DND-41 (cell line): Measurements from ENCODE around the gene APMAP.

Source experiments
- ATAC-seq: fragments of 200-7000 bp; cut with Tn5 transposase; 3 replicates; pipeline ENCODE4 v1.9.1; 2021; ENCODE audit warnings: low read depth; ENCODE audit not compliant: insufficient read depth
- DNase-seq: peaks from one replicate; pipeline ENCODE4 v3.0.0-alpha.2; 2020
- H2AFZ ChIP-seq: 2 replicates; pipeline ENCODE4 v1.6.0; 2012; ENCODE audit warnings: low read depth, low read length
- H3K27ac ChIP-seq: 2 replicates; pipeline ENCODE4 v1.5.1; 2012; ENCODE audit warnings: low read length, inconsistent platforms
- H3K27me3 ChIP-seq: fragments of 200-600 bp; sonication (generic); 2 replicates; pipeline ENCODE4 v1.6.0; 2012; ENCODE audit warnings: low read length, mild to moderate bottlenecking, inconsistent platforms; ENCODE audit not compliant: insufficient read depth, poor library complexity
- H3K36me3 ChIP-seq: 2 replicates; pipeline ENCODE4 v1.5.1; 2012; ENCODE audit warnings: low read length, inconsistent platforms; ENCODE audit not compliant: insufficient read depth
- H3K4me1 ChIP-seq: 2 replicates; pipeline ENCODE4 v1.5.1; 2012; ENCODE audit warnings: mild to moderate bottlenecking, low read length; ENCODE audit not compliant: insufficient read depth
- H3K4me2 ChIP-seq: 2 replicates; pipeline ENCODE4 v1.6.0; 2012; ENCODE audit warnings: mild to moderate bottlenecking, moderate library complexity, low read length, inconsistent platforms; ENCODE audit not compliant: insufficient read depth
- H3K4me3 ChIP-seq, 2 experiments: fragments of 200-600 bp in 1 of 2; shearing (Covaris generic) in 1 of 2; 2 replicates each; pipeline ENCODE4 v1.5.1; 2012 to 2016; ENCODE audit warnings: inconsistent platforms in 2 of 2, low read length in 2 of 2, mild to moderate bottlenecking in 2 of 2, low read depth in 1 of 2, moderate library complexity in 1 of 2
- H3K79me2 ChIP-seq: 2 replicates; pipeline ENCODE4 v1.6.0; 2012; ENCODE audit warnings: low read length, inconsistent platforms; ENCODE audit not compliant: insufficient read depth
- H3K9ac ChIP-seq: 2 replicates; pipeline ENCODE4 v1.6.0; 2012; ENCODE audit warnings: low read depth, mild to moderate bottlenecking, inconsistent platforms, low read length, moderate library complexity
- H3K9me3 ChIP-seq: 2 replicates; pipeline ENCODE4 v1.5.1; 2012; ENCODE audit warnings: low read length, moderate library complexity, mild to moderate bottlenecking, inconsistent platforms; ENCODE audit not compliant: insufficient read depth, severe bottlenecking
- H4K20me1 ChIP-seq: 2 replicates; pipeline ENCODE4 v1.6.0; 2012; ENCODE audit warnings: low read length; ENCODE audit not compliant: insufficient read depth
- CTCF ChIP-seq: IDR thresholded peaks from 2 replicates; pipeline ENCODE4 v1.5.1; 2012; ENCODE audit warnings: borderline replicate concordance, low read length, moderate library complexity, mild to moderate bottlenecking; ENCODE audit not compliant: poor library complexity, severe bottlenecking; ENCODE audit errors: extremely low read depth
- EZH2 ChIP-seq: IDR thresholded peaks from 3 replicates; pipeline ENCODE4 v1.6.1; 2012; ENCODE audit warnings: borderline replicate concordance, low read depth, mild to moderate bottlenecking, moderate library complexity, low read length, inconsistent platforms; ENCODE audit not compliant: severe bottlenecking

The APMAP gene

GRCh38 chr20:25032065-25032477 lies 39.5 kb upstream of the APMAP start:
- Histone ChIP-seq H3K79me2 (peaks cover 39% of the 10 kb centered on the region), H3K4me3 (no peak overlapping the region), H4K20me1 (peaks cover 25% of the 10 kb centered on the region), H3K9me3 (no peaks in the 10 kb centered on the region), H3K36me3 (peaks cover 37% of the 10 kb centered on the region), H3K4me2 (no peak overlapping the region), H3K27me3 (no peaks in the 10 kb centered on the region), H2AFZ (no peak overlapping the region), H3K4me1 (peaks cover 15% of the 10 kb centered on the region), H3K9ac (no peak overlapping the region), H3K27ac (no peak overlapping the region)
- DNase-seq (no peak), ATAC-seq (no peak)
- TF ChIP-seq EZH2 (no peak), CTCF (no peak)

DNA sequence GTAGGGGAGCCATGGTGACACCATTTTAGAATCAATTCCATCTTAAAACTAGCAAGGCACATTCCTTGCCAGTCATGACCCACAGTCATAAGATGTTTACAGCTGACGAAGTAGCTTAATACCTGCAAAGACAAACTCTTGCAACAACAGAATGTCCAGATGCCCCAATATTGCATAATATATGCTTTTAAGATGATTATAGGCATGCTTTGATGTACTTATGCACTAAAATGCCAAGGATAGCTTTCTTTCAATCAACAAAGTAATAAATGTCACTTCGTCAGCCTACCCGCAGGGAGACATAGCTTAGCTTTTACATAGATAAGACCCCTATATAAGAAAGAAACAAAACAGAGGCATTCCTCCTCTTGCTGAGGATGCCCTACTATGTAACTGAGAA lies 38.7 kb upstream of the APMAP start:
- Histone ChIP-seq H3K79me2 (peaks cover 43% of the 10 kb centered on the region), H3K36me3 (peaks cover 43% of the 10 kb centered on the region)
- ATAC-seq = no peak

DNA sequence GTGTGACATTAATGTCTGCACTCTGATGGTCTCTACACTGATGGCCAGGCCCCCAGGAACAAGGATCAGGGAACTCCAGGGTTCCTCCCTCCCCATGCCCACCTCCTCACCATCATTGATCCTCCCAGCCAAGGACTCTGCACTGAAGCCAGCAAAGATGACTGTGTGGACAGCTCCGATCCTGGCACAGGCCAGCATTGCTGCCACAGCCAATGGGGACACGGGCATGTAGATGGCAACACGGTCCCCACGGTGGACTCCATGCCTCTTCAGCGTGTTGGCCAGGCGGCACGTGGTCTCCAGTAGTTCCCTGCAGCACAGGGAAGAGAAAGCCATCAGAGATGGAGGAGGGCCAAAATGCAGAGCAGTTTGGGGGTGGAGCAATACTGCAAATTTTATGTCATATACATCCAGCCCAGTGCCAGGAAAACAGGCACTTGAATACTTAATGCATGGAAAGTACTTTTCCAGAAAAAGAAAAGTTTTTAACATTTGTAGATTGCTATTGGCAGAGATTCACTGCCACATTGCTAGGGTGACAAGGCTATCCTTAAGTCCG lies 38.2 kb upstream of the APMAP start:
- no peak overlapping the region for H3K4me2 ChIP-seq
- no peak overlapping the region for H3K4me3 ChIP-seq
- H3K27ac ChIP-seq = no peak overlapping the region
- peaks cover 1% of the 10 kb centered on the region; the same call in 1 of the 2 replicates for H3K4me1 ChIP-seq
- DNase-seq = no peak
- H3K9ac ChIP-seq = no peak overlapping the region
- H3K9me3 ChIP-seq = no peaks in the 10 kb centered on the region
- no peak for ATAC-seq
- H4K20me1 ChIP-seq = peaks cover 26% of the 10 kb centered on the region
- peaks cover 47% of the 10 kb centered on the region for H3K79me2 ChIP-seq
- peaks cover 48% of the 10 kb centered on the region for H3K36me3 ChIP-seq
- H3K27me3 ChIP-seq = no peaks in the 10 kb centered on the region
- H2AFZ ChIP-seq = no peak overlapping the region
- no peak for TF ChIP-seq EZH2
- TF ChIP-seq CTCF = no peak

More for the DNA sequence above, 38.7 kb upstream of the APMAP start:
- Histone ChIP-seq H3K4me1 (peaks cover 6% of the 10 kb centered on the region), H4K20me1 (peaks cover 22% of the 10 kb centered on the region), H2AFZ (no peak overlapping the region), H3K4me3 (no peak overlapping the region), H3K27ac (no peak overlapping the region), H3K4me2 (no peak overlapping the region), H3K9ac (no peak overlapping the region), H3K9me3 (no peaks in the 10 kb centered on the region), H3K27me3 (no peaks in the 10 kb centered on the region)
- TF ChIP-seq CTCF (no peak), EZH2 (no peak)
- no peak for DNase-seq
